ENCODE results near the gene ZNF32.
A peak's percentile ranks its signal among the peaks of the same experiment; 100 is the strongest.
"Not testable (repeated sequence)": the region's sequence is repeated elsewhere in the genome, so short reads cannot be mapped to it uniquely, and the experiment has no call there.

ZNF32 gene

DNA sequence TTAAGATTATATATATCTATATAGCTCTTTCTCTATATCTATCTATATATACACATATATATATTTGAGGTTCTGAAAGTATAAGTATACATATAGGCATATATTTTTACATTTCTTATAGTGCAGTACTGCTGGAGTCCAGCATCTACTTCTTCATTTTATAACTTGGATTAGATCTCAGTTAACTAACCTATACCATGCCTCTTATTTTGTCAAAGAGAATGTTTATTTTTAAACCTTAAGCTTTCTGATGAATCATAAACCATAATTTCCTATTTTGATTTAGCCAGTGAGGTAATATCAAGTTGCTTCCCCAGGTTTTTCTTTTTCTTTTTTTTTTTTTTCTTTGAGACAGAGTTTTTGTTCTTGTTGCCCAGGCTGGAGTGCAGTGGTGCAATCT is 8.1 kb downstream of the ZNF32 start:
- DNase-seq (ENCODE audit: low spot score), result no peak
- Mint-ChIP-seq H3K4me3 (no peak overlapping the region), H3K27me3 (ENCODE audit: low read depth) (peaks cover 2% of the 10 kb centered on the region), H3K36me3 (ENCODE audit: low read depth) (peaks cover 28% of the 10 kb centered on the region), H3K27ac (no peak overlapping the region), H3K9me3 (peaks cover 69% of the 10 kb centered on the region), H3K4me1 (ENCODE audit: low read depth) (no peaks in the 10 kb centered on the region)

DNA sequence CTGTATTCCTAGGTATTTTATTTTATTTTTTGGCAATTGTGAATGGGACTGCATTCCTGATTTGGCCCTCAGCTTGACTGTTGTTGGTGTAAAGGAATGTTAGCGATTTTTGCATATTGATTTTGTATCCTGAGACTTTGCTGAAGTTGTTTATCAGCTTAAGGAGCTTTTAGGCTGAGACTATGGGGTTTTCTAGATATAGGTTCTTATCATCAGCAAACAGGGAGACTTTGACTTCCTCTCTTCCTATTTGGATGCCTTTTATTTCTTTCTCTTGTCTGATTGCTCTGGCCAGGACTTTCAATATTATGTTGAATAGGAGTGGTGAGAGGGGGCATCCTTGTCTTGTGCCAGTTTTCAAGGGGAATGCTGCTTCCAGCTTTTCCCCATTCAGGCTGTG is 12.9 kb downstream of the ZNF32 start:
- not testable (repeated sequence) for H3K36me3 Mint-ChIP-seq (ENCODE audit: low read depth); H3K4me1 Mint-ChIP-seq (ENCODE audit: low read depth); H3K4me3 Mint-ChIP-seq; DNase-seq (ENCODE audit: low spot score); H3K27ac Mint-ChIP-seq; H3K27me3 Mint-ChIP-seq (ENCODE audit: low read depth)
- H3K9me3 Mint-ChIP-seq, result peaks cover 65% of the 10 kb centered on the region

DNA sequence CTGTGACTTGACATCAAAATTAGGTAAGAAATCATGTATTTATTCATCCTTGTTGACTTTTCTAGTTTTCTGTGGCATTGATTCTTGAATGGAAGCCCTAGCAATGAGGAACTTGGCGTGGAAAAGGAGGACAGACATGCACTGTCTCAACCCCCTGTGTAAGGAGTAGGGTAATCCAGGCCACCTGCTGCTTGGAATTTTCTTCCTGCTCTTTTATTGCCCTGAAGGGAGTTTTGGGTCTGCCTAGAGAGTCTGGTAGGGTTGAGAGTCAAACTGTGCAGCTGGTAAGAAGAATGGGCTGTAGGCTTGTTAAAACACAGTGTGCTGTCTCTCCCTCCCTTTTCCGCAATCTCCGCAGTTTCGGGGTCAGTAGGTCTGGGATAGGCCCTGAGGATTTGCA is 19.7 kb downstream of the ZNF32 start:
- DNase-seq (ENCODE audit: low spot score), result no peak
- H3K4me3 Mint-ChIP-seq, result no peak overlapping the region

DNA sequence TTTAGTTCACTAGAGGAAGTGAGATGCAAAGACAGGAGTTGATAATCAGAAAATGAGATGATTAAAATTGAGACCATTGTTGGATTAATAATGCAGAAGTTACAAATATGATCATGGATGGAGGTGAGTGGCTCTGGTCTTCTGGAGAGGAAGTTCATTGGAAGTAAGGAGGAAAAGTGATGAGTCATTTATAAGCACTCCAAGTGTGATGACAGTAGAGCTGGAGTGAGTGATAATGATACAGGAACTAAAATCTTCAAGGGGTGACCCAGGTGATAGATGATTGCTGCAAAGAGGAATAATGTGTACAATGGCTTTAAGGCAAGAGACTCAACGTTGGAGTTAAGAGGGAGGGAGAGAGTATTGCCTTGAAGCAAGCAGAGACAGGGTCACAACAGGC is 20.7 kb downstream of the ZNF32 start:
- Mint-ChIP-seq H3K27ac (no peak overlapping the region), H3K4me1 (ENCODE audit: low read depth) (peaks cover 6% of the 10 kb centered on the region), H3K9me3 (peaks cover 54% of the 10 kb centered on the region), H3K36me3 (ENCODE audit: low read depth) (peaks cover 2% of the 10 kb centered on the region), H3K4me3 (no peak overlapping the region), H3K27me3 (ENCODE audit: low read depth) (no peaks in the 10 kb centered on the region)
- no peak for DNase-seq (ENCODE audit: low spot score)

More for the DNA sequence above, 19.7 kb downstream of the ZNF32 start:
- Mint-ChIP-seq H3K27ac (no peak overlapping the region), H3K4me1 (ENCODE audit: low read depth) (no peaks in the 10 kb centered on the region), H3K27me3 (ENCODE audit: low read depth) (no peaks in the 10 kb centered on the region), H3K36me3 (ENCODE audit: low read depth) (peaks cover under 1% of the 10 kb centered on the region), H3K9me3 (peaks cover 51% of the 10 kb centered on the region)

GRCh38 chr10:43623351-43623750 is 25.3 kb downstream of the ZNF32 start:
- Mint-ChIP-seq H3K4me3 (peak overlapping the region; percentile 28), H3K27ac (no peak overlapping the region), H3K4me1 (ENCODE audit: low read depth) (peaks cover 10% of the 10 kb centered on the region), H3K27me3 (ENCODE audit: low read depth) (no peaks in the 10 kb centered on the region), H3K9me3 (peaks cover 52% of the 10 kb centered on the region), H3K36me3 (ENCODE audit: low read depth) (peaks cover 2% of the 10 kb centered on the region)
- DNase-seq (ENCODE audit: low spot score), result no peak

GRCh38 chr10:43622038-43622437 is 26.6 kb downstream of the ZNF32 start:
- DNase-seq (ENCODE audit: low spot score), result no peak
- no peak overlapping the region for H3K4me3 Mint-ChIP-seq
- H3K9me3 Mint-ChIP-seq, result peaks cover 46% of the 10 kb centered on the region
- H3K36me3 Mint-ChIP-seq (ENCODE audit: low read depth), result peaks cover 4% of the 10 kb centered on the region
- peaks cover 10% of the 10 kb centered on the region for H3K4me1 Mint-ChIP-seq (ENCODE audit: low read depth)
- no peak overlapping the region for H3K27ac Mint-ChIP-seq
- no peaks in the 10 kb centered on the region for H3K27me3 Mint-ChIP-seq (ENCODE audit: low read depth)

DNA sequence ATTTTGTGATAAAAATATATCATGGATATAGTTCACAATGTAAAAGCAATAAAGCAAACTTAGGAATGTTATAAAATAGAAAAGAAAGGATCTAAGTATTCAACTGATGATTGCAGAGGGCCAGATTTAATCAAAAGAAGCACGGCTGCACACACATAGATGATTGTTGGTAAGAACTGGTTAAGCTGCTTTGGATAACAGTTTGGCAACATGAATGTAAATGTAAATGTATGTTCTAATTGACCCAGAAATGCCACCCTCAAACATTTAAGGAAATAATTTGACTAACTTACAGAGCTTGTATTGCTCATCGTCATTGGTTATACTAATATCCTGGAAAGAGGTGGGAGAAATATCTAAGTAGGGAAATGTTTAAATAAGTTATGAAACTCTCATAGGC is 29.3 kb downstream of the ZNF32 start:
- H3K36me3 Mint-ChIP-seq (ENCODE audit: low read depth), result peaks cover 26% of the 10 kb centered on the region
- H3K27ac Mint-ChIP-seq, result no peak overlapping the region

GRCh38 chr10:43616697-43617370 is 31.8 kb downstream of the ZNF32 start:
- H3K36me3 Mint-ChIP-seq (ENCODE audit: low read depth), result peaks cover 44% of the 10 kb centered on the region
- H3K9me3 Mint-ChIP-seq, result peaks cover 64% of the 10 kb centered on the region
- no peak overlapping the region for H3K4me3 Mint-ChIP-seq

More for the DNA sequence above, 29.3 kb downstream of the ZNF32 start:
- Mint-ChIP-seq H3K4me1 (ENCODE audit: low read depth) (peaks cover 10% of the 10 kb centered on the region), H3K9me3 (peaks cover 66% of the 10 kb centered on the region), H3K27me3 (ENCODE audit: low read depth) (no peaks in the 10 kb centered on the region), H3K4me3 (no peak overlapping the region)
- DNase-seq (ENCODE audit: low spot score), result no peak

GRCh38 chr10:43610636-43611035 is 38.0 kb downstream of the ZNF32 start:
- Mint-ChIP-seq H3K27ac (no peak overlapping the region), H3K9me3 (peaks cover 33% of the 10 kb centered on the region), H3K27me3 (ENCODE audit: low read depth) (no peaks in the 10 kb centered on the region), H3K36me3 (ENCODE audit: low read depth) (peaks cover 61% of the 10 kb centered on the region), H3K4me3 (no peak overlapping the region), H3K4me1 (ENCODE audit: low read depth) (peaks cover 13% of the 10 kb centered on the region)
- no peak for DNase-seq (ENCODE audit: low spot score)

More at GRCh38 chr10:43616697-43617370, 31.8 kb downstream of the ZNF32 start:
- no peak for DNase-seq (ENCODE audit: low spot score)
- no peaks in the 10 kb centered on the region for H3K27me3 Mint-ChIP-seq (ENCODE audit: low read depth)
- H3K27ac Mint-ChIP-seq, result no peak overlapping the region
- no peaks in the 10 kb centered on the region for H3K4me1 Mint-ChIP-seq (ENCODE audit: low read depth)

DNA sequence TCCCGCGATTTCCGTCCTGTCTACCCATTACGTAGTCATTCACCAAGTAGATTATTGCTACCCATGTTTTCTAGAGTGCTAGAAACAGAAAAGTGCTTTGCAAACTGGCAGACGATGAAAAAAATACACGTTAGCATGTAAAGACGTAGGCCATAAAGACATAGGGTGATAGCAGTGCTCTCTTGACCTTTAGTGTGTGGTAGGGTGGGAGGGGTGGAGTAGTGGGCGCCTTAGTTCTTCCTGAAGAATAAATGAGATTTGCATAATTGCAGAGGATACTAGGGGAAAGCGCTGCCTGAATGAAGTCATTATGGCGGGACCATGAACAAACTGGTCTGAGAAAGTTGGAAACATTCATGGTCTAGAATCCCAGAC is 41.5 kb downstream of the ZNF32 start:
- peaks cover 37% of the 10 kb centered on the region for H3K36me3 Mint-ChIP-seq (ENCODE audit: low read depth)
- H3K4me3 Mint-ChIP-seq, result peak overlapping the region; percentile 77
- H3K9me3 Mint-ChIP-seq, result peaks cover 10% of the 10 kb centered on the region
- peak overlapping the region; percentile 73 for H3K27ac Mint-ChIP-seq
- peaks cover 3% of the 10 kb centered on the region for H3K27me3 Mint-ChIP-seq (ENCODE audit: low read depth)
- DNase-seq (ENCODE audit: low spot score), result no peak
- H3K4me1 Mint-ChIP-seq (ENCODE audit: low read depth), result peaks cover 13% of the 10 kb centered on the region

GRCh38 chr10:43606323-43607198 is 42.1 kb downstream of the ZNF32 start, which contains the start of gene ZNF485:
Gene ZNF485 (plus strand): TSS chr10:43606438. CDS start chr10:43607051, 613 bp downstream.
- peaks cover 31% of the 10 kb centered on the region for H3K36me3 Mint-ChIP-seq (ENCODE audit: low read depth)
- peak within 1 kb of the TSS; percentile 77 for H3K4me3 Mint-ChIP-seq
- DNase-seq (ENCODE audit: low spot score), result peak; percentile 47
- peaks cover 13% of the 10 kb centered on the region for H3K4me1 Mint-ChIP-seq (ENCODE audit: low read depth)
- H3K27me3 Mint-ChIP-seq (ENCODE audit: low read depth), result peaks cover 3% of the 10 kb centered on the region
- peak within 1 kb of the TSS; percentile 73 for H3K27ac Mint-ChIP-seq
- peaks cover 4% of the 10 kb centered on the region for H3K9me3 Mint-ChIP-seq

DNA sequence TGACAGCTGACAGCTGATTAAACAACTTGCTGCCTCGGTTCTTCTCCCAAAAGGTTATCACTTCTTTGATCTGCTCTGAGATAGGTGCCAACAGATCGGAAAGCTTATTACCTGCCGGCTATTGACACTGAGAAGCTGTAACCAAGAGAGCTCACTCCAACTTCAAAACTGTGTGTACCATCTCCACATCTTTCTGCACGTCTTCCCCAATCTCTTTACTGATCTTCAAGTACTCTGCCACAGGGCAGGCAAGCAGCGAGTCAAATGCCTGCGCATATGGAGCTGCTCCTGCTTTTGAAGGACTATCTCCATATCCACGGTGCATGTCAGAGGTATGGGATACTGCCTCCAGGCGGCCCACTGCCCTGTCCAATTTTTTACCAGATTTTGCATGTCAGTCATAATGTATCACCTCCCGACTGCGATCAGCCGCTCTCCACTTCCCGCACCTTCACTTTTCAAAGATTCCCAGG is 42.8 kb downstream of the ZNF32 start:
- Mint-ChIP-seq H3K27me3 (ENCODE audit: low read depth) (peaks cover 3% of the 10 kb centered on the region), H3K9me3 (peaks cover 9% of the 10 kb centered on the region), H3K4me3 (peak overlapping the region; percentile 75), H3K4me1 (ENCODE audit: low read depth) (peaks cover 13% of the 10 kb centered on the region), H3K36me3 (ENCODE audit: low read depth) (peaks cover 28% of the 10 kb centered on the region), H3K27ac (peak overlapping the region; percentile 34)
- no peak for DNase-seq (ENCODE audit: low spot score)

- not testable (repeated sequence) for H3K4me3 Mint-ChIP-seq; DNase-seq (ENCODE audit: low spot score); H3K36me3 Mint-ChIP-seq (ENCODE audit: low read depth); H3K27ac Mint-ChIP-seq; H3K27me3 Mint-ChIP-seq (ENCODE audit: low read depth); H3K4me1 Mint-ChIP-seq (ENCODE audit: low read depth)
- peaks cover 11% of the 10 kb centered on the region for H3K9me3 Mint-ChIP-seq
Measured at GRCh38 chr10:43601576-43601975, 47.1 kb downstream of the ZNF32 start.

DNA sequence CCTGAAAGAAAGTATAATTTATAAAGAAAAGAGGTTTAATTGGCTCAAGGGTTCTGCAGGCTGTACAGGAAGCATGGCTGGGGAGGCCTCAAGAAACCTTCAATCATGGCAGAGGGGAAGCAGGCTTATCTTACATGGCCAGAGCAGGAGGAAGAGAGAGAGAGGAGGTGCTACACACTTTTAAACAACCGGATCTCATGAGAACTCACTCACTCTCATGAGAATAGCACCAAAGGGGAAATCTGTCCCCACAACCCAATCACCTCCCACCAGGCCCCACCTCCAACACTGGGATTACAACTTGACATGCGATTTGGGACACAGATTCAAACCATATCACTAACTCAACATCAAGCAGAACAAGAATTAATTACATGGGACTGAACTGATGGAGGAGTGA is 49.3 kb downstream of the ZNF32 start:
- H3K27ac Mint-ChIP-seq, result no peak overlapping the region
- H3K4me1 Mint-ChIP-seq (ENCODE audit: low read depth), result peaks cover 24% of the 10 kb centered on the region
- H3K36me3 Mint-ChIP-seq (ENCODE audit: low read depth), result no peaks in the 10 kb centered on the region
- H3K27me3 Mint-ChIP-seq (ENCODE audit: low read depth), result peaks cover 3% of the 10 kb centered on the region
- DNase-seq (ENCODE audit: low spot score), result no peak
- no peak overlapping the region for H3K4me3 Mint-ChIP-seq
- H3K9me3 Mint-ChIP-seq, result peaks cover 11% of the 10 kb centered on the region

All from T-helper 2 cell treated with Interferon-gamma antibody and Interleukin-4, amounts not matched to agents 5 μg/mL and 100 μg/mL, for 36 hours (primary cell).